Measurements from ENCODE around the gene RAB44.
"Not testable (repeated sequence)": the region's sequence is repeated elsewhere in the genome, so short reads cannot be mapped to it uniquely, and the experiment has no call there.

The RAB44 gene, protein sequence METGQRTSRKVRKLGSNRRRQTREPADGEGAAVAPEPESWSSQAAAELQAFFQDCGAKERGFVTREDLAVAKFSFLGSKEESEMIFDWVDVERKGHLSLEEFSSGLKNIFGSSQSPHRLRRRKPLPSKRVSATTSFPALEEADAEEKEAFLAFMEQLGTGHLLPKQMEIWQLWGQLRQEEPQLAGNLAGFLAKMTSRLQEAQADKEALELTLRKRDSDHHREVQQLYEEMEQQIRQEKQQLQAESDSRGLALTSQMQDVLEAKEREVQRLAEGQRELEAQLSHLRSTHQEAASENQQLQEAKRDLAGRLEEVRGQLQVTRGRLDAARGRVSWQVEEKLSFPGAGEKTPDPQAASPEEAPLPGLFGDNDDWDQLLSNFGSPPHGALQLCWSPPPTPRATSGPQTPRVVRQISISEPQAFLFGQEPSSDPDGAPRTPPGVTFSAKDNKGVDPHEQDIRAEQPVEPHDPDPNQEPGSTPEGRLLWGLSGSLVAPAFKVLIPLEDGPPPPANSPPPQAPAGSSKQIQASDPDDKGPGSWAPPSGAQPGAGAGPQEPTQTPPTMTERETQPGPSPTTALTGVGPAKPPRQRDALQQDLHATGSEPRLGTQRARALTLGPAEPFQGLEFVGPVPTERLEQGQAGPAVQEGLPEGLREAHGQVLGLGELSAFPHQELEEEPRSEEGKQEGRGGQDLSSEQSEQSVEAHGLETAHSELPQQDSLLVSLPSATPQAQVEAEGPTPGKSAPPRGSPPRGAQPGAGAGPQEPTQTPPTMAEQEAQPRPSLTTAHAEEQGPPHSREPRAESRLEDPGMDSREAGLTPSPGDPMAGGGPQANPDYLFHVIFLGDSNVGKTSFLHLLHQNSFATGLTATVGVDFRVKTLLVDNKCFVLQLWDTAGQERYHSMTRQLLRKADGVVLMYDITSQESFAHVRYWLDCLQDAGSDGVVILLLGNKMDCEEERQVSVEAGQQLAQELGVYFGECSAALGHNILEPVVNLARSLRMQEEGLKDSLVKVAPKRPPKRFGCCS

DNA sequence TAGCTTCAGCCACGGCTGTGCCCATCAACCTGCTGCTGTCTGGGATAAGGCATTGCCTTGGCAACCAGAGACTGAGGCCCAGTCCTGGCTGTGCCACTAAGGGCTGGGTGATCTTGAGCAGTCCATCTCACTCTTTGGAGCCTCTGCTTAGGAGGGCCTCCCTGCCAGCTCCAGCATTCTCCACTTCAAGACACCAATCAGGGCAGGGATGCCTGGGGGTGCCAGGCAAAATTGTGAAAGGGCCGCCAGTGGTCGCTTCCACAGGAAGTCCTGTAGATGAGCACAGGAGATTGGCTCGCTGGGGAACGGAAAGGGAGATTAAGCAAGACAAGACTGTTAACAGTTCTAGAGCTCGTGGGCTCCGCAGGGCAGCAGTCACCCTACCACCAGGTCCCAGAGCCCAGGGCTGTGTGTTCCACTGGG is at the start of gene RAB44:
Gene RAB44 (plus strand): TSS at position 346 of the 423 bp plus-strand sequence. CDS start 6,410 bp downstream, outside the sequence.
- DNase-seq, result no peak

GRCh38 chr6:36649086-36649485 is 48.5 kb upstream of the RAB44 start:
- no peak for DNase-seq

DNA sequence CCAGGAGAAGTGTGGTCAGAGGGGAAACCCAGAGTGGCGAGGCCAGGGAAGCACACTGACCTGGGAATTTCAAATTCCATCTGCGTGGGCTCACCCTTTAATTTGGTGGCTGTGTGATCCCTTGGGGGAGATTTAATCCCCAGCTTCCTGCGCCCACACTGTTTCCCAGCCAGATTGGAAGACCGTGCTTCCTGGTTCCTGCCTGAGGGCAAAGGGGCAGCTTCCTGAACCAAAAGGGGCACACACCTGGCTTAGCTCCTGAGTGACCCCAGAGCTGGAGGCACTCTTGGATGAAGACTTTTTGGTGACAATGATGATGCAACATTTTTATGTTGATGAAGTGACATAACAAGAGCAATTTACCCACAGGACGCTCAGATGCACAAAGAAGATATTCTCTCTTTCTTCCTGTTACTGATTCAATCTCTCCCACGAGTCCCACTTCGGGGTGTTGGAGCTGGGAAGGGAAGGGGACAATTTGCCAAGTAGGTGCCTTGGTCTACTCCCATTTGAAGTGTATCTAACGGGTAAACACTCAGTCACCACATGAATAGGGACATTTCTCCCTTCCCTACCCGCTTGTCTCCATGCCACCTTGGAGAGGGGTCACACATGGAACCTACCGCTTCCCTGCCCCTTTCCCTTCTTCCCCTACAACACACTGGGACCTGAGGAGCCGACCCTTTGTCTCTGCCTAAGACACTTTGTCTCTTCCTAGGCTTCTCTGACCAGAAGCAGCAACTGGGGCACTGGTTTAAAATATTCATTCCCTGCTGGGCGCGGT is 47.7 kb upstream of the RAB44 start:
- no peak for DNase-seq

GRCh38 chr6:36650848-36651478 is 46.7 kb upstream of the RAB44 start:
- no peak for DNase-seq

DNA sequence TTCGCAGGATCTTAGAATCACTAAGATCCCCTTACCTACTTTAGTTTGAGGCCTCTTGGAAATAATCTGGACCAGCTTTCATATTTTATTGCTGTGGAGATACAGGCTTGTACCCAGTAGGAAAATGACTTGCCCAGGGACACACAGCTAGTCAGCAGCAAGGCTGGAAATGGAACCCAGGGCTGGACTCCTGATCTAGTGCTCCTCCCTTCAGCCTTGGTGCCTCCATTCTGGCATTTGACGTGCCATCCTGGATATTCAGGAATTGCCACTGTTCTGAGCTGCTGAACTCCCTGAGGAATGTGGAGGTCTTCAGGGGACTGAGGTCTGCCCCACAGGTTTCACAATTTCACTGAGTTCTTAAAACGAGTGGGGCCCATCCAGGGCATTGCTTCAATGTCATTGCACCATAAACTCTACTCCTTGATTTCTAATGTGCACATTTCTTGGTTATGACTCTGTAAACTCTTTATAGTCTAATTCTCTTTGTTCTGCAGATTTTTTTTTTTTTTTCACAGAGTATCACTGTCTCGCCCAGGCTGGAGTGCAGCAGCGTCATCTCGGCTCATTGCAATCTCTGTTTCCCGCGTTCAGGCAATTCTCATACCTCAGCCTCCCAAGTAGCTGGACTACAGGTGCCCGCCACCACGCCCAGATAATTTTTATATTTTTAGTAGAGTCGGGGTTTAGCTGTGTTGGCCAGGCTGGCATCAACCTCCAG is 45.8 kb upstream of the RAB44 start:
- DNase-seq, result no peak

DNA sequence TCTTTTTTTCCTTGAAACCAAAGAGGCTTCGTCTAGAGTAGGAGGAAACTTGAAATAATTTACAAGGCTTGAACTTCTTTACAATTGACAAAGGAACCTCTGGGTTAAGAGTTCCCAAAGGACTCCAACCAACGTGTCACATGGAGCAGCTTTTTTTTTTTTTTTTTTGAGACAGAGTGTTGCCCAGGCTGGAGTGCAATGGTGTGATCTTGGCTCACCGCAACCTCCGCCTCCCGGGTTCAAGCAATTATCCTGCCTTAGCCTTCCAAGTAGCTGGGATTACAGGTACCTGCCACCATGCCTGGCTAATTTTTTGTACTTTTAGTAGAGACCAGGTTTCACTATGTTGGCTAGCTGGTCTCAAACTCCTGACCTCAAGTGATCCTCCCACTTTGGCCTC is 43.2 kb upstream of the RAB44 start:
- DNase-seq, result not testable (repeated sequence)

DNA sequence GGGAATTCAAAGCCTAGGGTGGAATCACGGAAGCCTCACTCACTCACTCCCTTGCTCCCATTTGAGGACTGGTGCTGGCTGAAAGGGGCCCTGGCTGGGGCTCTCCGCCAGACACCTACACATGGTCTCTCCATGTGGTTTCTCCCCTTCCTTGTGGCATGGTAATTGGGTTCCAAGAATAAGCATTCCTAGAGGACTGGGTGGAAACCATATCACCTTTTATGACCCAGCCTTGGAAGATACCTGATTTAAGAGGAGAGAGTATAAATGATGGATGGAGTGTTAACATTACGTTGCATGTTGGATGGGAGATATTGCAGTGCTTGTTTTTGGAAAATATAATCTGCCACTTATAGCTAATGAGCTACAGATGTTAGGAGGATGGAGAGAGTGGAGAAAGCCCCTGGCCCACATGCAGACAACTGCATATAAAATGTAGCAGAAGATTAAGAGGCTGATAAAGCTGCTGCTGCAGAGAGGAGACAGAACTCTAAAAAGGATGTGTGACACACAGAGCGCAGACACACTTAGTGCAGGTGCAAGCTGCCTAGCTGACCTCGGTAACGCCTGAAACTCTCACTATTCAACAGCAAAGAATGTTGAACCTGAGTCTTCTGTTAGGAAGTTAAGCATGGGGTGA is 42.4 kb upstream of the RAB44 start:
- no peak for DNase-seq

GRCh38 chr6:36656441-36656840 is 41.2 kb upstream of the RAB44 start:
- no peak for DNase-seq

- no peak for DNase-seq
These were observed 40.4 kb upstream of the RAB44 start for GRCh38 chr6:36657271-36657670.

DNA sequence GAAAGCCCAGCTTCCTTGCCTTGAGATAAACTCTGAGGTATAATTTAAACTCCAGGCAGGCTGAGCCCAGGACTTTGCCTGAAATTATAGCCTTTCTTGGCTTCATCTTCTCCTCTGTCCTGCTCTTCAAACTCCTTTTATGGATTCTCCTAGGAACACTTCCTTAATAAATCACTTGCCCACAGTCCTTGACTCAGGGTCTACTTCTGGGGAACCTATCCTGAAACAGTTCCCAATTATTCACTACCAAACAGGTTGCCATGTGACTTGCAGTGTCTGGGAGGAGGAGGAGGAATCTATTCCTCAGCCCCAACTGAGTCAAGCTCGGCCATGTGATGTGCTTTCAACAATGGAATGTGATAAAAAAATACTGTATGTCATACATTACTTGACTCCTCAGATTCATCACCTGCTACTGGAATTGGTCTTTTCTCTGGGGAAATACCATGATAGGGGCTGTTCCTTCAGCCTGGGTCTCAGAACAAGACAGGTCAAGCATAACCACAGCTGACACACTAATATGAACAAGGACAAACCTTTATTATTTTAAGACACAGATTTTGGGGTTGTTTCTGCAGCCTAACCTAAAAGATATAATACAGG is 39.6 kb upstream of the RAB44 start:
- no peak for DNase-seq

DNA sequence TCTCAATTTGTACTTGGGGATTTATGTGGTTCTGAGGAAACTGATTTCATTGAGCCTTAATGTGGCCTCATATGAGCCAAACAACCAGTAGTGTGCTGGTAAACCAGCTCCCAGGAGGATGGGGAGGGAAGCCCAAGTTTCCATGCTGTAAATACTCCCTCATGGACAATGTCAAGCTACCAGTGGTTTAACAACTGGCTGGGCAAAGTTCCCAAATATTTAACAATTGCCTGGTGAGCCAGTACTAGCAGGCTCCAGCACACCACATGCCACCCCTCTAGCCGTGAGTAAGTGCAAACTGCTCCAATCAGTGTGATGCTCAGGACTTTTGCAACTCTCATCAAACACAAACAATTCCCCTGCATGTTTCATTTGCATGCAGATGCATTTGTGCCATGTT is 38.4 kb upstream of the RAB44 start:
- DNase-seq, result no peak

DNA sequence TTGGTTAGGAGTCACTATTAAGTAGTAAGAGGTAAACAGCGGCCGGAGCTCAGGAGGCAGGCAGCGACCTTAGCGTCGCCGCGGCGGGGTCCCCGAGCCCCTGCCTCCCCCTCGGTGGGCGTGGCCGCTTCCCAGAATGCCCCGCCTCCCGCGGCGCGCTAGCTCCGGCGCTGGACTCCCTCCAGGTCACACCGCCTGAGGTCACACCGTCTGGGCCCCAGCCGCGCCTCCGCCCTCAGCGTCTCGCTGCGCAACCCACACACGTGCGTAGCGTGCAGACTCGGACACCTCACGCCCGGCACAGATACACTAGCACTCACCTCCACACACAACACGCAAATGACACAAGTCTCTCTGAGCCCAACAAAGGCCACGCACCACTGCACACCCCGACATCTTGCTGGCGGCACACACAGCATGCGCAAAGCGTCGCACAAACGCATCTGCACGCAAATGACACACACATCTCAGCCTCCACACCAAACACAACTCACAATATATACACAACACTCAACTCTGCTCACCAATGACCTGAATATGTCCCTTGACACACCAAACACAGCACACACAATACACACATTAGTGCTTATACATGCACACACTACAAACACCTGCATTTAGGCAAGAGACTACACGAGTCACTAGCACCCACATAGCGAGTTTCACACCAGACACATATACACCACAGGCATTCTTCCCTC is 36.7 kb upstream of the RAB44 start:
- DNase-seq, result no peak

GRCh38 chr6:36662380-36662779 is 35.2 kb upstream of the RAB44 start:
- DNase-seq, result no peak

DNA sequence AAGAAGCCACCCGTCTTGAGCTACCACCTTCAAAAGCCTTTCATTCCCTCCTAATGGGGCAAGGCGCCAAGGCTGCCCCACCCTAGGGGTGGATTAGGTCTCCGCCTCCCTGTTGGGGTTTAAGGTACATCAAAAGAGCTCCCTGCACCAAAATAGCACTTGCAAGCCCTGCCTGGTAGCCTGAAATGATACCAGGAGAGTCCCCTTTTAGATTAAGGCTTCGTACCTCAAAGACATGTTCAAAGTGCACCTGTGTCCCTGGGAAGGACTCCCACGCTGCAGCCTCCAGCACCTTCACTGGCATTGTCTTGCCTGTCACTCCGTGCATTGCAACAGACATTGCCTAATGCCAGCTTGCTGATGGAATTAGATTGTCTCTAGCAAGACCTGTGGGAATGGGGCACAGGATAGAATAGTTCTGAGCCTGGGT is 34.8 kb upstream of the RAB44 start:
- DNase-seq, result no peak

DNA sequence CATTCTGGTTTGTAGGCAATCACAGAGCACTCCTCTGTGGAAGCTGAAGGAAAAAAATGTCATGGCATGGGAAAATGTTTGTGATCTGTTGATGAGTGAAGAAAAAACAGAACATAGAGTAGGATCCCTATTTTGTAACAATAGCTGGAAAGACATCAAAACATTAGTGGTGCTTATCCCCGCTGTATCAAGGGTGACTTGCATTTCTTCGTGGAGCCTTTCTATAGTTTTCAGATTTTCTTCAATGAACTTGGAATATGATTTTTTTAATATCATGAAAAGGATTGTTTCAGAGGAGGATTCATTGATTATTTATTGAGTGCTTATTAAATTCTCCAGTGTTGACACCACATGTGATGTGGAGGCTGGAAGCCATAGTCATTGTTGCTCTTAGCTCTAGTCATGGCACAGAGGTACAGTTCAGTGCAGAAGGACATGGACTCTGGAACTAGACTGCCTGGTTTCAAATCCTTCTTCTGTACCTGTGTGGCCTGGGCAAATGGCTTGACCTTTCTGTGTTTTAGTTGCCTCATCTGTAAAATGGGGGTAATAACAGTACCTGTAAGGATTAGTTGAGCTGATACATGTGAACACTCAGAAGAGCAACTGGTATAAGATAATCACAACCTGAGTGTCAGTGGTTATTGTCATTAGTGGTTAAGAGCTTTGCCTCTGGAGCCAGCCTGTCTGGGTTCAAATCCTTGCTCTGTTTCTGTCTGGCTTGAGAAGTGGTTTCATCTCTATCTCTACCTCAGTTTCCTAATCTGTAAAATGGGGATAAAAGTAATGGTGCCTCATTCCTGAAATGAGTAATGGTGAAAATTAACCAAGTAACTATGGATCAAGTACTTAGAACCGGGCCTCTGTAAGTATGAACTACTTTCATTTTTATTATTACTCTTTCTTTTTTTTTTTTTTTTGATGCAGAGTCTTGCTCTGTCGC is 33.9 kb upstream of the RAB44 start:
- DNase-seq, result no peak

- DNase-seq, result no peak
These were observed 32.4 kb upstream of the RAB44 start for GRCh38 chr6:36665180-36665579.

DNA sequence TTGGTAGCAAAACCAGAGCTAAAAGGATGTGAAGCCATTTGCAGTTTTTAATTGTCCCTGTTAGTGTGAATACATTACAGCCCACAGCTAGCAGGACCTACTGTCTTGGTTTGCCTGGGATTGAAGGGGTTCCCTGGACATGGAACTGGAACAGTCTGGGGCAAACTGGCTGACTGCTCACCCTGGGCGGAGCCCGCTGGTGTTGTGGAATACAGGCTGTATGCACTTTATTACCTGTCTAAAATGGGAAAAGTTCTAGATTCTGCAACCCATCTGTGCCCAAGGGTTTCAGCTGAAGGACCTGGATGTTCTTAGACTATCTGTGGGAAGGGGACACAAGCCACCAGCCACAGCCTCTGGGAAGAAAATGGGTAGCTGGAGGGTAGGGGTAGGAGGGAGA is 31.3 kb upstream of the RAB44 start:
- DNase-seq, result no peak

- no peak for DNase-seq
These were observed 30.6 kb upstream of the RAB44 start for GRCh38 chr6:36666826-36667591.
